K562 (cell line): ENCODE results near the gene SYNGR4. TPM values are rescaled to one million over a fixed set of nuclear protein-coding genes. Genes with fewer than 3 reads are reported as not detected.
A peak's percentile ranks its signal among the peaks of the same experiment; 100 is the strongest.

Source experiments
- ATAC-seq: fragments of 200-7000 bp; cut with Tn5 transposase; 3 replicates; pipeline ENCODE4 v1.9.1; 2020; ENCODE audit warnings: moderate library complexity
- BruUV-seq: library from RNA; stranded (reverse); fragments of 400-500 nt; replicated peaks from 2 replicates; lab custom pipeline; 2021; lab: Mats Ljungman, UMichigan
- CTCF ChIA-PET: fragments of 300-600 bp; formaldehyde crosslinking; extraction: SDS; loops from one replicate; lab custom pipeline; 2021; ENCODE audit warnings: low intra/inter-chr PET ratio; lab: Yijun Ruan, JAX
- POLR2A ChIA-PET: fragments of 300-600, 350-650 bp; sonication (Branson Sonifier 250); formaldehyde crosslinking; extraction: SDS; loops from one replicate; lab custom pipeline; 2021; ENCODE audit warnings: antibody characterized with exemption, inconsistent platforms; lab: Yijun Ruan, JAX
- DNase-seq, 4 experiments: peaks; one replicate each; pipeline versions ENCODE4 v3.0.0 to v3.0.0-alpha.2; 2011 to 2018; ENCODE audit warnings: low spot score in 3 of 4, mixed read lengths in 3 of 4; ENCODE audit errors: extremely low read depth in 1 of 4
- FAIRE-seq: peaks from 2 replicates; lab custom pipeline; 2011; peaks lifted over from hg19 to GRCh38; lab: Jason Lieb, UNC
- H2AFZ ChIP-seq: 2 replicates; pipeline ENCODE4 v1.6.0; 2011; ENCODE audit warnings: low read depth, low read length, control low read depth, inconsistent platforms
- H3K27ac ChIP-seq: fragments of 200-600 bp; 3 replicates; pipeline ENCODE4 v1.8.0; 2011; ENCODE audit warnings: low read depth, mild to moderate bottlenecking, control low read depth, inconsistent platforms, low read length, moderate library complexity, mixed read lengths; ENCODE audit errors: extremely low read depth
- H3K27me3 ChIP-seq, 2 experiments: fragments of 300-600 bp in 1 of 2; 2 replicates in 1 of 2; 3 replicates in 1 of 2; pipeline versions ENCODE4 v1.6.0 to v1.8.0; 2011; ENCODE audit warnings: inconsistent platforms in 2 of 2, low read length in 2 of 2, mild to moderate bottlenecking in 1 of 2, mixed read lengths in 1 of 2, moderate library complexity in 1 of 2; ENCODE audit not compliant: control insufficient read depth in 2 of 2, insufficient read depth in 2 of 2
- H3K36me3 ChIP-seq: fragments of 300-600 bp; 3 replicates; pipeline ENCODE4 v1.8.0; 2011; ENCODE audit warnings: mild to moderate bottlenecking, low read length, inconsistent platforms; ENCODE audit not compliant: control insufficient read depth, insufficient read depth
- H3K4me1 ChIP-seq, 2 experiments: fragments of 200-600 bp in 1 of 2; replicated peaks in 1 of 2; 2 replicates in 1 of 2; 3 replicates in 1 of 2; pipeline versions ENCODE4 v1.5.1 to v1.8.0; 2011; ENCODE audit warnings: inconsistent platforms in 2 of 2, low read length in 2 of 2, mild to moderate bottlenecking in 1 of 2, mixed read lengths in 1 of 2, moderate library complexity in 1 of 2; ENCODE audit not compliant: control insufficient read depth in 2 of 2, insufficient read depth in 2 of 2
- H3K4me2 ChIP-seq: 2 replicates; pipeline ENCODE4 v1.6.1; 2011; ENCODE audit warnings: low read length, control low read depth, inconsistent platforms, mixed read lengths; ENCODE audit not compliant: insufficient read depth
- H3K4me3 ChIP-seq: fragments of 200-600 bp; sonication (generic), shearing (Covaris generic); 2 replicates; pipeline ENCODE4 v1.5.1; 2016; ENCODE audit warnings: control low read depth, inconsistent platforms
- H3K79me2 ChIP-seq: fragments of 200-600 bp; 3 replicates; pipeline ENCODE4 v1.8.0; 2011; ENCODE audit warnings: low read length, inconsistent platforms; ENCODE audit not compliant: control insufficient read depth, insufficient read depth
- H3K9ac ChIP-seq, 2 experiments: 2 replicates each; pipeline versions ENCODE4 v1.6.0 to v1.6.1; 2011; ENCODE audit warnings: low read depth in 2 of 2, low read length in 2 of 2, control low read depth in 1 of 2, inconsistent platforms in 1 of 2, mild to moderate bottlenecking in 1 of 2, mixed read lengths in 1 of 2; ENCODE audit not compliant: insufficient read depth in 1 of 2
- H3K9me1 ChIP-seq: one replicate; pipeline ENCODE4 v1.6.0; 2011; ENCODE audit warnings: inconsistent platforms, mild to moderate bottlenecking, low read length, moderate library complexity; ENCODE audit not compliant: control insufficient read depth, insufficient read depth
- H3K9me3 ChIP-seq: replicated peaks from 2 replicates; pipeline ENCODE4 v1.5.1; 2011; ENCODE audit warnings: low read depth, low read length, inconsistent platforms; ENCODE audit not compliant: control insufficient read depth, insufficient read depth
- H4K20me1 ChIP-seq: replicated peaks from 2 replicates; pipeline ENCODE4 v1.6.1; 2011; ENCODE audit warnings: low read length, inconsistent platforms, mixed read lengths; ENCODE audit not compliant: control insufficient read depth, insufficient read depth
- ATF3 ChIP-seq, 2 experiments: fragments of 450-650 bp in 1 of 2; sonication (generic) in 1 of 2; formaldehyde crosslinking in 1 of 2; IDR thresholded peaks in 1 of 2; conservative IDR thresholded peaks in 1 of 2; 2 replicates each; pipeline versions ENCODE4 v1.6.1 to v1.8.1; 2016 to 2023; ENCODE audit warnings: mild to moderate bottlenecking in 2 of 2, moderate library complexity in 2 of 2, inconsistent platforms in 1 of 2, missing genetic modification reagents in 1 of 2
- CEBPB ChIP-seq: fragments of 450-650 bp; IDR thresholded peaks from 2 replicates; pipeline ENCODE4 v1.6.1; 2016; ENCODE audit warnings: missing genetic modification characterization, missing compliant biosample characterization
- CEBPG ChIP-seq, 3 experiments: fragments of 200-800 bp in 1 of 3; sonication (Bioruptor generic) in 1 of 3; sonication (generic) in 1 of 3; formaldehyde crosslinking in 1 of 3; IDR thresholded peaks in 2 of 3; conservative IDR thresholded peaks in 1 of 3; 2 replicates each; pipeline versions ENCODE4 v1.6.1 to v1.8.0; 2016 to 2022; ENCODE audit warnings: missing compliant biosample characterization in 2 of 3, missing genetic modification characterization in 2 of 3, mild to moderate bottlenecking in 1 of 3, missing genetic modification reagents in 1 of 3
- NEUROD1 ChIP-seq: fragments of 150-350 bp; IDR thresholded peaks from 2 replicates; pipeline ENCODE4 v1.6.1; 2014; ENCODE audit warnings: borderline replicate concordance, low read length, low read depth; ENCODE audit not compliant: partially characterized antibody
- ZNF12 ChIP-seq: sonication (generic); formaldehyde crosslinking; IDR thresholded peaks from 2 replicates; pipeline ENCODE4 v1.4.0; 2020; ENCODE audit warnings: mild to moderate bottlenecking, missing genetic modification reagents
- WGBS: fragments of 100-300 bp; shearing (Covaris generic); methylation state at CpG from one replicate; pipeline ENCODE4 v1.1.6; 2016; ENCODE audit warnings: low coverage, mixed read lengths; ENCODE audit not compliant: insufficient coverage; ENCODE audit errors: missing lambda C conversion rate; 5-methylcytosine and 5-hydroxymethylcytosine counted together
- in situ Hi-C: fragments of 300-500 bp; cut with MboI; formaldehyde crosslinking; loops from 4 replicates; pipeline ENCODE4 v1.15.0; 2018; ENCODE audit warnings: inconsistent platforms, mixed read lengths
- intact Hi-C: fragments of 100-400 bp; cut with micrococcal nuclease; formaldehyde crosslinking; loops from 2 replicates; pipeline ENCODE4 v1.14.2; 2022
- polyA plus RNA-seq, 8 experiments: library from polyadenylated mRNA; depleted of rRNA in 4 of 8; stranded (reverse) in 5 of 8; unstranded in 3 of 8; fragments of >200 nt; fragmentation: Nextera tagmentation in 2 of 8; fragmentation: Illumina TruSeq in 1 of 8; extraction: Ambion mirVana in 2 of 8; extraction: Trizol in 1 of 8; gene quantifications; 2 replicates each; pipeline versions ENCODE4 v1.2.1 to v1.2.3, GENCODE V29; 2011 to 2014; ENCODE audit warnings: inconsistent platforms in 1 of 8, missing spikeins in 1 of 8
- total RNA-seq, 7 experiments: library from RNA; depleted of rRNA in 6 of 7; stranded (reverse); fragments of >200 nt in 6 of 7; fragmentation: Illumina TruSeq in 2 of 7; extraction: Trizol in 2 of 7; gene quantifications; 2 replicates each; pipeline versions ENCODE4 v1.2.1 to v1.2.3, GENCODE V29; 2011 to 2021; ENCODE audit warnings: low replicate concordance in 1 of 7

SYNGR4 gene
- total and polyA plus RNA-seq, 9 of the 15 experiments (the other 6 are each of a cell fraction or from before 2014, with no cell fraction given) = 0.07 to 0.14 TPM; not detected in 7

- ATAC-seq (no peak), FAIRE-seq (no peak), DNase-seq (no peak)
- Histone ChIP-seq H3K4me2 (no peak overlapping the region), H2AFZ (no peak overlapping the region), H3K79me2 (no peaks in the 10 kb centered on the region), H3K4me3 (no peak overlapping the region), H3K27me3 (no peaks in the 10 kb centered on the region), H3K9me1 (no peaks in the 10 kb centered on the region), H3K9ac (no peak overlapping the region), H4K20me1 (no peaks in the 10 kb centered on the region), H3K9me3 (no peaks in the 10 kb centered on the region), H3K27ac (no peak overlapping the region), H3K4me1 (peaks cover 0 to 14% of the 10 kb centered on the region in 2 experiments; a peak in 3 of 5 replicates), H3K36me3 (peaks cover 4% of the 10 kb centered on the region; the same call in 2 of the 3 replicates)
- intact Hi-C loops (no loop called here), in situ Hi-C loops (loop anchor here (5.0 kb wide), 1 partner anchor 44 kb away; no protein-coding TSS in a partner anchor)
- no peak for TF ChIP-seq NEUROD1
- TF ChIP-seq CEBPB (tag) = peak; percentile 32; the same call in 1 of the 2 replicates
- no peak for TF ChIP-seq CEBPG (CRISPR knock-in tag; IDR thresholded peaks at IDR 0.05)
- peak; percentile 23 to 44; a peak in 2 of 4 replicates for TF ChIP-seq CEBPG (tag; conservative IDR thresholded peaks at IDR 0.05 in 1 of 2, IDR thresholded peaks at IDR 0.05 in 1 of 2)
- no peak for TF ChIP-seq ZNF12 (CRISPR knock-in tag)
- TF ChIP-seq ATF3 (IDR thresholded peaks at IDR 0.05) = peak; percentile 45
- TF ChIP-seq ATF3 (CRISPR knock-in tag; conservative IDR thresholded peaks at IDR 0.05) = no peak
- ChIA-PET POLR2A (no interaction called here), CTCF (no interaction called here)
- 13% methylated on average over 2 of the region's 2 CpGs for WGBS
- BruUV-seq = no TSS peak
Observed at GRCh38 chr19:48346191-48346590, 18.0 kb upstream of the SYNGR4 start.
